HepG2 (cell line): ENCODE results near the gene AMPD2. TPM values are rescaled to one million over a fixed set of nuclear protein-coding genes. Genes with fewer than 3 reads are reported as not detected.
A peak's percentile ranks its signal among the peaks of the same experiment; 100 is the strongest.

ENCODE experiments used
- ARID2 ChIP-seq: sonication (generic); formaldehyde crosslinking; IDR thresholded peaks from 2 replicates; pipeline ENCODE4 v1.8.1; 2022; ENCODE audit warnings: mild to moderate bottlenecking, missing genetic modification reagents, borderline replicate concordance
- ATF7-NPFF ChIP-seq: sonication (generic); formaldehyde crosslinking; IDR thresholded peaks from 2 replicates; pipeline ENCODE4 v1.8.1; 2023; ENCODE audit warnings: mild to moderate bottlenecking, low read depth, missing genetic modification reagents, moderate library complexity
- EP300 ChIP-seq, 3 experiments: sonication (generic) in 1 of 3; formaldehyde crosslinking in 1 of 3; IDR thresholded peaks; 2 replicates each; pipeline versions ENCODE4 v1.5.1 to v1.6.1; 2011 to 2020; ENCODE audit warnings: low read depth in 2 of 3, low read length in 2 of 3, borderline replicate concordance in 1 of 3, improper control_type of control experiment in 1 of 3, mild to moderate bottlenecking in 1 of 3, missing genetic modification reagents in 1 of 3, moderate library complexity in 1 of 3
- HBP1 ChIP-seq: IDR thresholded peaks from 2 replicates; pipeline ENCODE4 v1.6.1; 2016; ENCODE audit warnings: low read depth, control low read depth
- HIC2 ChIP-seq: sonication (generic); formaldehyde crosslinking; IDR thresholded peaks from 2 replicates; pipeline ENCODE4 v1.9.0; 2022; ENCODE audit warnings: low read depth, missing genetic modification reagents
- MIER2 ChIP-seq: IDR thresholded peaks from 2 replicates; pipeline ENCODE4 v1.6.1; 2016; ENCODE audit warnings: missing biosample characterization, missing genetic modification reagents
- MTA1 ChIP-seq: sonication (generic); formaldehyde crosslinking; IDR thresholded peaks from 2 replicates; pipeline ENCODE4 v1.4.0; 2020; ENCODE audit warnings: missing genetic modification reagents, mild to moderate bottlenecking, borderline replicate concordance
- NFRKB ChIP-seq: fragments of 450-650 bp; IDR thresholded peaks from 2 replicates; pipeline ENCODE4 v1.6.1; 2017
- PAX8 ChIP-seq: sonication (generic); formaldehyde crosslinking; IDR thresholded peaks from 2 replicates; pipeline ENCODE4 v1.8.0; 2022; ENCODE audit warnings: mild to moderate bottlenecking, missing genetic modification reagents, borderline replicate concordance
- PHB2 ChIP-seq: fragments of 450-650 bp; IDR thresholded peaks from 2 replicates; pipeline ENCODE4 v1.6.1; 2018; ENCODE audit not compliant: partially characterized antibody
- RAD21 ChIP-seq: fragments of 450-650 bp; formaldehyde crosslinking; IDR thresholded peaks from 2 replicates; pipeline ENCODE4 v1.5.0; 2020; ENCODE audit warnings: mild to moderate bottlenecking
- RFXAP ChIP-seq: sonication (generic); formaldehyde crosslinking; IDR thresholded peaks from 2 replicates; pipeline ENCODE4 v1.4.0; 2020; ENCODE audit warnings: missing genetic modification reagents, borderline replicate concordance
- ZBTB4 ChIP-seq: sonication (generic); formaldehyde crosslinking; IDR thresholded peaks from 2 replicates; pipeline ENCODE4 v1.4.0; 2020; ENCODE audit warnings: missing genetic modification reagents, mild to moderate bottlenecking, borderline replicate concordance
- ZBTB7B ChIP-seq: sonication (generic); formaldehyde crosslinking; IDR thresholded peaks from 2 replicates; pipeline ENCODE4 v1.4.0; 2020; ENCODE audit warnings: missing genetic modification reagents
- ZNF317 ChIP-seq: sonication (generic); formaldehyde crosslinking; IDR thresholded peaks from 2 replicates; pipeline ENCODE4 v1.5.0; 2020; ENCODE audit warnings: mild to moderate bottlenecking, missing genetic modification reagents
- ZNF350 ChIP-seq: sonication (generic); formaldehyde crosslinking; IDR thresholded peaks from 2 replicates; pipeline ENCODE4 v1.4.0; 2020; ENCODE audit warnings: mild to moderate bottlenecking, low read depth, missing genetic modification reagents, borderline replicate concordance
- ZNF446 ChIP-seq: sonication (generic); formaldehyde crosslinking; IDR thresholded peaks from 2 replicates; pipeline ENCODE4 v1.5.0; 2020; ENCODE audit warnings: mild to moderate bottlenecking, missing genetic modification reagents
- ZNF589 ChIP-seq: sonication (generic); formaldehyde crosslinking; conservative IDR thresholded peaks from 2 replicates; pipeline ENCODE4 v1.8.0; 2022; ENCODE audit warnings: mild to moderate bottlenecking, moderate library complexity, missing genetic modification reagents
- ZNF597 ChIP-seq: sonication (generic); formaldehyde crosslinking; IDR thresholded peaks from 2 replicates; pipeline ENCODE4 v1.5.0; 2020; ENCODE audit warnings: missing genetic modification reagents
- polyA plus RNA-seq, 8 experiments: library from polyadenylated mRNA; depleted of rRNA in 3 of 8; stranded (reverse) in 7 of 8; unstranded in 1 of 8; fragments of >200 nt; fragmentation: Illumina TruSeq in 4 of 8; extraction: Trizol in 4 of 8; gene quantifications; 2 replicates each; pipeline versions ENCODE4 v1.2.1 to v1.2.3, GENCODE V29; 2011 to 2016; ENCODE audit warnings: low read depth in 4 of 8, missing spikeins in 1 of 8, mixed read lengths in 1 of 8; ENCODE audit not compliant: insufficient read depth in 1 of 8
- total RNA-seq, 5 experiments: library from RNA; depleted of rRNA; stranded (reverse); fragments of >200 nt; fragmentation: Illumina TruSeq; extraction: Trizol; gene quantifications; 2 replicates each; pipeline ENCODE4 v1.2.3, GENCODE V29; 2016; ENCODE audit warnings: low read depth in 1 of 5

Gene AMPD2
- total and polyA plus RNA-seq, 2 of the 13 experiments (the other 11 are each of a cell fraction or from before 2014, with no cell fraction given), result 62.3 to 82.0 TPM

- TF ChIP-seq HIC2 (no peak), PHB2 (no peak), RAD21 (CRISPR knock-in tag) (no peak), HBP1 (0 out of 2 replicates have a peak, but pooled peaks have one; percentile 20), MIER2 (CRISPR knock-in tag) (no peak), ZNF446 (CRISPR knock-in tag) (no peak), EP300 (IDR thresholded peaks at IDR 0.05; ENCODE audit: low read depth in 2 of 2, low read length in 2 of 2) (no peak; a peak in 1 of 4 replicates), EP300 (CRISPR knock-in tag; IDR thresholded peaks at IDR 0.05; ENCODE audit: borderline replicate concordance) (no peak), PAX8 (no peak), ZNF317 (CRISPR knock-in tag) (no peak), ATF7-NPFF (no peak), MTA1 (peak; percentile 38; the same call in 1 of the 2 replicates), ZBTB7B (no peak), ZNF597 (CRISPR knock-in tag) (no peak), ARID2 (CRISPR knock-in tag) (no peak), RFXAP (CRISPR knock-in tag) (no peak), ZNF350 (CRISPR knock-in tag) (no peak; the same call in 1 of the 2 replicates), NFRKB (no peak), ZBTB4 (no peak), ZNF589 (CRISPR knock-in tag) (no peak)
Observed at GRCh38 chr1:109636201-109636952, 16.7 kb downstream of the AMPD2 start (continued).
